NCI-H774 (cell line): ENCODE results near the gene ITPR1.
A peak's percentile ranks its signal among the peaks of the same experiment; 100 is the strongest.
"Not testable (repeated sequence)": the region's sequence is repeated elsewhere in the genome, so short reads cannot be mapped to it uniquely, and the experiment has no call there.

Experiments used
- DNase-seq: peaks from one replicate; lab custom pipeline; 2025; lab: John Stamatoyannopoulos, UW

The ITPR1 gene

GRCh38 chr3:4493014-4493940 is at the start of gene ITPR1:
Gene ITPR1, plus strand, starts transcription at chr3:4493348. Its CDS starts 23,144 bp downstream, at chr3:4516492.
- DNase-seq, result peak; percentile 85

- DNase-seq, result no peak
Observed at GRCh38 chr3:4447295-4447999, 45.7 kb upstream of the ITPR1 start.

GRCh38 chr3:4448187-4448586 is 45.0 kb upstream of the ITPR1 start:
- no peak for DNase-seq

GRCh38 chr3:4449043-4449805 is 43.9 kb upstream of the ITPR1 start:
- DNase-seq, result no peak

- DNase-seq, result no peak
Observed at GRCh38 chr3:4454142-4454541, 39.0 kb upstream of the ITPR1 start.

- DNase-seq, result not testable (repeated sequence)
Observed at GRCh38 chr3:4456780-4457179, 36.4 kb upstream of the ITPR1 start.

GRCh38 chr3:4458961-4459360 is 34.2 kb upstream of the ITPR1 start:
- no peak for DNase-seq

- DNase-seq, result no peak
Observed at GRCh38 chr3:4460334-4460733, 32.8 kb upstream of the ITPR1 start.

- no peak for DNase-seq
Observed at GRCh38 chr3:4461468-4462090, 31.6 kb upstream of the ITPR1 start.

- DNase-seq, result no peak
Observed at GRCh38 chr3:4462369-4463040, 30.6 kb upstream of the ITPR1 start.

GRCh38 chr3:4464576-4464975 is 28.6 kb upstream of the ITPR1 start:
- DNase-seq, result no peak

- peak; percentile 63 for DNase-seq
Observed at GRCh38 chr3:4466741-4467521, 26.2 kb upstream of the ITPR1 start, which contains the start of gene SUMF1. Gene SUMF1, minus strand, starts transcription at chr3:4467269. Its CDS starts 24 bp downstream, at chr3:4467245.

GRCh38 chr3:4467522-4467867 is 25.7 kb upstream of the ITPR1 start:
- DNase-seq, result no peak

- DNase-seq, result no peak
Observed at GRCh38 chr3:4471907-4472306, 21.2 kb upstream of the ITPR1 start.

GRCh38 chr3:4472312-4472711 is 20.8 kb upstream of the ITPR1 start:
- no peak for DNase-seq

- DNase-seq, result no peak
Observed at GRCh38 chr3:4472766-4473165, 20.4 kb upstream of the ITPR1 start.

GRCh38 chr3:4474683-4475490 is 18.3 kb upstream of the ITPR1 start:
- no peak for DNase-seq

- no peak for DNase-seq
Observed at GRCh38 chr3:4475804-4476203, 17.3 kb upstream of the ITPR1 start.

- no peak for DNase-seq
Observed at GRCh38 chr3:4476496-4476895, 16.7 kb upstream of the ITPR1 start.

GRCh38 chr3:4478261-4478660 is 14.9 kb upstream of the ITPR1 start:
- DNase-seq, result no peak
